Activated CD8-positive, alpha-beta T cell treated with anti-CD3 and anti-CD28 coated beads, Interleukin-2, amount 10 ng/mL, durations not matched to agents 7 days and 5 days (primary cell): Measurements from ENCODE around the gene VN1R4. TPM values are rescaled to one million over a fixed set of nuclear protein-coding genes. Genes with fewer than 3 reads are reported as not detected.
"Not testable (repeated sequence)": the region's sequence is repeated elsewhere in the genome, so short reads cannot be mapped to it uniquely, and the experiment has no call there.

Experiments
- ATAC-seq: fragments of 150-1000 bp; cut with Tn5 transposase; one replicate; pipeline ENCODE4 v1.10.0; 2021; ENCODE audit warnings: moderate library complexity
- CTCF ChIA-PET: fragments of 350-600 bp; sonication (Branson Sonifier 250); formaldehyde crosslinking; loops from one replicate; lab custom pipeline; 2021; ENCODE audit warnings: antibody characterized with exemption; lab: Charles Lee
- POLR2A ChIA-PET: fragments of 350-600 bp; sonication (Branson Sonifier 250); formaldehyde crosslinking; loops from one replicate; lab custom pipeline; 2021; ENCODE audit warnings: antibody characterized with exemption; lab: Charles Lee
- DNase-seq: peaks from one replicate; pipeline ENCODE4 v3.0.0-alpha.2; 2020
- H3K27ac Mint-ChIP-seq: one replicate; pipeline ENCODE4 v1.8.0; 2021; ENCODE audit warnings: mild to moderate bottlenecking, mixed read lengths
- H3K27me3 Mint-ChIP-seq: one replicate; pipeline ENCODE4 v1.8.0; 2021; ENCODE audit warnings: low read depth, mixed read lengths
- H3K36me3 Mint-ChIP-seq: one replicate; pipeline ENCODE4 v1.8.0; 2021; ENCODE audit warnings: low read depth, mixed read lengths
- H3K4me1 Mint-ChIP-seq: one replicate; pipeline ENCODE4 v1.8.0; 2021; ENCODE audit warnings: low read depth, mixed read lengths
- H3K4me3 Mint-ChIP-seq: one replicate; pipeline ENCODE4 v1.8.0; 2021; ENCODE audit warnings: mild to moderate bottlenecking, mixed read lengths
- H3K9me3 Mint-ChIP-seq: one replicate; pipeline ENCODE4 v1.8.0; 2022; ENCODE audit warnings: mixed read lengths; ENCODE audit not compliant: insufficient read depth
- total RNA-seq, 2 experiments: library from RNA; stranded (reverse); gene quantifications; one replicate each; pipeline ENCODE4 v1.2.3, GENCODE V29; 2021

Gene VN1R4
- total RNA-seq, 2 experiments from 2014 or later, result not detected

GRCh38 chr19:53257715-53258342 lies 9.7 kb downstream of the VN1R4 start, which contains the start of gene VN1R2:
TSS of gene VN1R2 (plus strand) at chr19:53258292. CDS start at chr19:53258376, 84 bp downstream.
- H3K9me3 Mint-ChIP-seq, result peaks cover 32% of the 10 kb centered on the region
- H3K4me3 Mint-ChIP-seq, CTCF ChIA-PET, H3K27ac Mint-ChIP-seq, DNase-seq, POLR2A ChIA-PET, ATAC-seq, H3K27me3 Mint-ChIP-seq: not testable (repeated sequence)
- peaks cover 19% of the 10 kb centered on the region for H3K36me3 Mint-ChIP-seq
- peaks cover 11% of the 10 kb centered on the region for H3K4me1 Mint-ChIP-seq

GRCh38 chr19:53254411-53255341 lies 12.8 kb downstream of the VN1R4 start, which contains the start of gene ZNF677:
TSS of gene ZNF677 (minus strand) at chr19:53254873. CDS start at chr19:53251550, 3,323 bp downstream.
- ChIA-PET POLR2A (no interaction called here), CTCF (interaction anchor here (1.0 kb wide), 1 partner anchor 59 kb away, joined by 3 read pairs; no protein-coding TSS in a partner anchor)
- DNase-seq (peak; percentile 91), ATAC-seq (peak; percentile 100)
- Mint-ChIP-seq H3K27me3 (no peaks in the 10 kb centered on the region), H3K36me3 (peaks cover 41% of the 10 kb centered on the region), H3K27ac (peak within 1 kb of the TSS; percentile 74), H3K4me3 (peak within 1 kb of the TSS; percentile 85), H3K4me1 (peaks cover 11% of the 10 kb centered on the region), H3K9me3 (peaks cover 49% of the 10 kb centered on the region)

- no peaks in the 10 kb centered on the region for H3K4me1 Mint-ChIP-seq
- H3K27ac Mint-ChIP-seq, result no peak overlapping the region
- H3K27me3 Mint-ChIP-seq, result no peaks in the 10 kb centered on the region
- ATAC-seq, result no peak
- CTCF ChIA-PET, result no interaction called here
- POLR2A ChIA-PET, result no interaction called here
- peaks cover 31% of the 10 kb centered on the region for H3K36me3 Mint-ChIP-seq
- no peak overlapping the region for H3K4me3 Mint-ChIP-seq
- H3K9me3 Mint-ChIP-seq, result peaks cover 64% of the 10 kb centered on the region
- no peak for DNase-seq
Observed at GRCh38 chr19:53246498-53246897, 21.0 kb downstream of the VN1R4 start.

GRCh38 chr19:53237114-53237777 lies 30.3 kb downstream of the VN1R4 start:
- H3K27ac Mint-ChIP-seq, result no peak overlapping the region
- H3K36me3 Mint-ChIP-seq, result peaks cover 28% of the 10 kb centered on the region
- POLR2A ChIA-PET, result no interaction called here
- CTCF ChIA-PET, result no interaction called here
- no peak overlapping the region for H3K4me3 Mint-ChIP-seq
- no peak for ATAC-seq
- H3K9me3 Mint-ChIP-seq, result peaks cover 51% of the 10 kb centered on the region
- DNase-seq, result no peak
- no peaks in the 10 kb centered on the region for H3K27me3 Mint-ChIP-seq
- no peaks in the 10 kb centered on the region for H3K4me1 Mint-ChIP-seq

DNA sequence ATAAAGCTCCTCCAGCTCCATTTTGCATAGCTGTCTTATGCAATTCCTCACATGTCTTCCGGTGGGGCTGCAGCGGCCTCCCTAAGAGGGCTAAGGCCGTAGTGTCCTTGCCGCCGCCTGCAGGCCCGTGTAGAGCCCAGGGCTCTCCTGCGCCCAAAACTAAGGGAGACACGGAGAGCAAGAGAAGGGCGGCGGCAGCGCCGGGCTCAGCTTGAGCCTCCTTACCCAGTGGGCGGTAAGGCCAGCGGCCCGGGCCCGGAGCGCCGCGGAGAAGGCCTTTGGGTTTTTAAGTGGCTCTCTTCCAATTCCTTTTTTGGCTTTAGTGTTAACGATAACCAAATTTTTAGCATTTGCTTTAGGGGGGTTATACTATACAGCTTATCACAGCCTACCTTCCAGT lies 42.9 kb downstream of the VN1R4 start:
- Mint-ChIP-seq H3K9me3 (peaks cover 31% of the 10 kb centered on the region), H3K4me3 (no peak overlapping the region), H3K4me1 (no peaks in the 10 kb centered on the region), H3K36me3 (peaks cover 5% of the 10 kb centered on the region), H3K27ac (no peak overlapping the region), H3K27me3 (no peaks in the 10 kb centered on the region)
- POLR2A ChIA-PET, result no interaction called here
- no peak for DNase-seq
- CTCF ChIA-PET, result no interaction called here
- ATAC-seq, result no peak

- H3K27me3 Mint-ChIP-seq, DNase-seq, H3K4me3 Mint-ChIP-seq, CTCF ChIA-PET, ATAC-seq, H3K36me3 Mint-ChIP-seq, H3K4me1 Mint-ChIP-seq, H3K27ac Mint-ChIP-seq, POLR2A ChIA-PET: not testable (repeated sequence)
- peaks cover 31% of the 10 kb centered on the region for H3K9me3 Mint-ChIP-seq
Observed at GRCh38 chr19:53222716-53223115, 44.8 kb downstream of the VN1R4 start.

Other genes starting within 250 kb of the VN1R4 start
- gene ERVV-2, start 223.0 kb downstream of the VN1R4 start, total RNA-seq, result not detected
- 10 to 100 TPM; 36.5 to 42.2 TPM for gene ZNF160, start 164.3 kb downstream of the VN1R4 start, total RNA-seq
- gene ZNF415, start 134.8 kb downstream of the VN1R4 start, total RNA-seq, result 1 to 10 TPM; 1.4 to 1.9 TPM
- gene ZNF347, start 108.7 kb downstream of the VN1R4 start, total RNA-seq, result 10 to 100 TPM; 12.8 to 13.7 TPM
- gene ZNF665, start 74.4 kb downstream of the VN1R4 start, total RNA-seq, result 1 to 10 TPM; 4.9 to 5.9 TPM
- gene ZNF677, start 12.8 kb downstream of the VN1R4 start, total RNA-seq, result 1 to 10 TPM; 7.1 to 9.8 TPM
- not detected for gene VN1R2, start 9.4 kb downstream of the VN1R4 start, total RNA-seq
- gene ZNF845, start 66.0 kb upstream of the VN1R4 start, total RNA-seq, result 1 to 10 TPM; 9.0 to 9.1 TPM
- 10 to 100 TPM; 19.0 to 22.3 TPM for gene ZNF525, start 98.0 kb upstream of the VN1R4 start, total RNA-seq
- gene ZNF765, start 127.4 kb upstream of the VN1R4 start, total RNA-seq, result 10 to 100 TPM; 11.8 to 12.5 TPM
- 10 to 100 TPM; 13.8 to 14.8 TPM for gene ZNF761, start 164.3 kb upstream of the VN1R4 start, total RNA-seq
- 1 to 10 TPM; 5.0 to 6.2 TPM for gene ZNF813, start 200.0 kb upstream of the VN1R4 start, total RNA-seq